ENCODE measurements around the gene CNIH2.
"Not testable (repeated sequence)": the region's sequence is repeated elsewhere in the genome, so short reads cannot be mapped to it uniquely, and the experiment has no call there.

CNIH2 gene

GRCh38 chr11:66277064-66277463, 911 bp upstream of the CNIH2 start:
- not testable (repeated sequence) for H3K4me3 Mint-ChIP-seq, H3K9me3 Mint-ChIP-seq, H3K27me3 Mint-ChIP-seq, DNase-seq
- Mint-ChIP-seq H3K4me1 (ENCODE audit: low read depth) (peaks cover 20% of the 10 kb centered on the region), H3K36me3 (ENCODE audit: low read depth) (peaks cover 49% of the 10 kb centered on the region), H3K27ac (peak overlapping the region; percentile 29)

DNA sequence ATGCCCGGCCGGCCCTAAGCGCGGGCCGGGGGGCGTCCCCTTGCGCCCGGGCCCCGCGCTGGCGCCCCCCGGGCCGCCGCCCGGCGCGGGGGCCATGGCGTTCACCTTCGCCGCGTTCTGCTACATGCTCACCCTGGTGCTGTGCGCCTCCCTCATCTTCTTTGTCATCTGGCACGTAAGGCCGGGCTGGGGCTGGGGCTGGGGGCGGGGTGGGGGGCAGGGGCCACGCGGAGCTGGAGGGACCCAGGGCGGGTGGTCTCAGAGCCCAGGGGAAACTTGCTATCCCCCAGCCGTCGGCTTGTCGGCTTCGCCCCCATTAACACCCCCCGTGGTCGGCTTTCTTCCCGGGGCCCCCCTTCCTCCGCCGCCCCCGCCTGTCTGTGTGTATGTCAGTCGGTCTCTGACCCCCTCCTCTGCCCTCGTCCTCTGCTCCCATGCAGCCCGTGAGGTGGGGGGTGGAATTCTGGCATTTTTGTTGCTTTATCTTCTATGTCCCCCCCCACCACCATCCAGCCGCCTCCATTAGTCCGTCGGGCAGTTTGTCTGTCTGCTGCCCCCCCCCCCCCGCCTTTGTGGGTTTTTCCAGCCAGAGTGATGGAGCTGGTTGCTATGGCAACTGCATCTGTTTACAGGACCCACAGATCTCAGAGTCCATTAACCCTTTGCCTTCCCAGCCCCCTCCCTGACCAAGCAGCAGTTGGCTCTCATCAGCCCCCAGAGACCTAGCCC, 552 bp downstream of the CNIH2 start:
- Mint-ChIP-seq H3K9me3 (no peaks in the 10 kb centered on the region), H3K4me3 (peak overlapping the region; percentile 50), H3K4me1 (ENCODE audit: low read depth) (peaks cover 27% of the 10 kb centered on the region), H3K27me3 (no peaks in the 10 kb centered on the region), H3K27ac (peak overlapping the region; percentile 52), H3K36me3 (ENCODE audit: low read depth) (peaks cover 41% of the 10 kb centered on the region)
- no peak for DNase-seq

GRCh38 chr11:66279092-66279734, 1.2 kb downstream of the CNIH2 start:
- Mint-ChIP-seq H3K4me1 (ENCODE audit: low read depth) (peaks cover 27% of the 10 kb centered on the region), H3K36me3 (ENCODE audit: low read depth) (peaks cover 39% of the 10 kb centered on the region), H3K27ac (peak overlapping the region; percentile 52), H3K9me3 (no peaks in the 10 kb centered on the region), H3K27me3 (no peaks in the 10 kb centered on the region), H3K4me3 (peak overlapping the region; percentile 50)
- DNase-seq = no peak

GRCh38 chr11:66280428-66280827, 2.5 kb downstream of the CNIH2 start:
- Mint-ChIP-seq H3K27ac (no peak overlapping the region), H3K4me1 (ENCODE audit: low read depth) (peaks cover 27% of the 10 kb centered on the region), H3K36me3 (ENCODE audit: low read depth) (peaks cover 39% of the 10 kb centered on the region), H3K4me3 (no peak overlapping the region), H3K9me3 (no peaks in the 10 kb centered on the region), H3K27me3 (no peaks in the 10 kb centered on the region)
- DNase-seq = no peak

GRCh38 chr11:66281001-66281400, 3.0 kb downstream of the CNIH2 start:
- peaks cover 37% of the 10 kb centered on the region for H3K36me3 Mint-ChIP-seq (ENCODE audit: low read depth)

DNA sequence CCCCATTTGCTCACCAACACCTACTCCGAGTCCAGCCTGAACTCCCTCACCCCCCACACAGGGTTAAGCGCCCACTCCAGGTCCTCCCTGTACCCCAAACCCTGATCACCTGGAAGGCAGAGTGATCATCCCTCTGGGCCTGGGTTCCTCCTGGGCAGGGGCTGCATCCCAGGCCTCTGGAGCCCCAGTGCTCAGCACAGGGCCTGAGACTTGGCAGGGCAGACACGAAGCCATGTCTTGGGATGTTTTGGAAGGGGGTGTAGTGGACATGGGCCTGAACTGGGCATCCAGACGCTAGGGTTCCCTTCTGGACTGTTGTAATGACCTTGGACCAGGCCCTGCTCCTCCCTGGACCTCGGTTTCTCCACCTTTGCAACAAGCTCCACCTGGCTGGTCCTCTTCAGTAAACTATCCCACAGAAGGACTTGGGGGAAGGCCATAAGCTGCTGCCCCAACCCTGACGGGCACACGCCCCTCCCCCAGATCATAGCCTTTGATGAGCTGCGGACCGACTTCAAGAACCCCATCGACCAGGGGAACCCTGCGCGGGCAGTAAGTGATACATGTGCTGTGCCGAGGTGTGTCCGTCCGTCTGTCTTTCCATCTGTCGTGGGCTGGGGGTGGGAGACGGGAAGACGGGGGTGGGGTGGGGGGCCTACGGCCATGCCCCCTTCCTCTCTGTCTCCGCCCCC, 3.9 kb downstream of the CNIH2 start:
- Mint-ChIP-seq H3K4me1 (ENCODE audit: low read depth) (peaks cover 34% of the 10 kb centered on the region), H3K36me3 (ENCODE audit: low read depth) (peaks cover 35% of the 10 kb centered on the region), H3K4me3 (no peak overlapping the region), H3K27ac (no peak overlapping the region), H3K27me3 (no peaks in the 10 kb centered on the region), H3K9me3 (no peaks in the 10 kb centered on the region)
- no peak for DNase-seq

More at GRCh38 chr11:66281001-66281400, 3.0 kb downstream of the CNIH2 start:
- H3K9me3 Mint-ChIP-seq = no peaks in the 10 kb centered on the region
- H3K27me3 Mint-ChIP-seq = no peaks in the 10 kb centered on the region
- H3K4me1 Mint-ChIP-seq (ENCODE audit: low read depth) = peaks cover 28% of the 10 kb centered on the region
- no peak for DNase-seq
- H3K4me3 Mint-ChIP-seq = no peak overlapping the region
- H3K27ac Mint-ChIP-seq = no peak overlapping the region

DNA sequence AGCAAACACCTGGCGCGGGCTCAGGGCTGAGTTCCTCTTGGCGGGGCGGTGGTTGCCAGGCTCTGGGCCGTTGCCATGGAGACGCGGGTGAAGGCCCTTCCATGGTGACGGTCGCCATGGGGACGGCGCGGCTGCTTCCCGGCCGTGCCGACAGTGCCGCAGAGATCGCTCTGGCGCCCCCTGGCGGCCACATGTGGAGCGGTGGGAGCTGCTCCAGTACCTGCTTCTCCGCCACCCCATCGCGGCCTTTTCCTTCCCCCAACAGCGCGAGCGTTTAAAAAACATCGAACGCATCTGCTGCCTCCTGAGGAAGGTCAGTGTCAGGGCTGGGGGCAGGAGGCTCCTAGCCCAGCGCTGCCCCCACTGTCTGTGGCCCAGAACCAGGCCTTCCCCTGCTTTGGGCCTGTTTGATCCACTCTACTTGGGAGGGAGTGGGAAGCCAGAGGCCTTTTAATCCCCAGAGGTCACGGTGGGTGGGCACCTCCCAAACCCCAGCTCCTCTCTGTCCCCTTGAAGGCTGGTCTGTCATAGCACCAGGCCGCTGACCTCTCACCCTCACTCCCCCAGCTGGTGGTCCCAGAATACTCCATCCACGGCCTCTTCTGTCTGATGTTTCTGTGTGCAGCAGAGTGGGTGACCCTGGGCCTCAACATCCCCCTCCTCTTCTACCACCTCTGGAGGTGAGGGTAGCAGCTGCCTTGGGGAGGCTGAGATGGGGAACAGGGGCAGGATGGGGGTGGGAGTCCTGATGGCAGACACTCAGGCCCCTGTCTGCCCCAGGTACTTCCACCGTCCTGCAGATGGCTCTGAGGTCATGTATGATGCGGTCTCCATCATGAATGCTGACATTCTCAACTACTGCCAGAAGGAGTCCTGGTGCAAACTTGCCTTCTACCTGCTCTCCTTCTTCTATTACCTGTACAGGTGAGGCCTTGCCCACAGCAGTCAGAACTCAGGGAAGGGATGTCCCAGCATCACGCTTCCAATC, 4.8 kb downstream of the CNIH2 start:
- Mint-ChIP-seq H3K27ac (peak overlapping the region; percentile 86), H3K4me3 (peak overlapping the region; percentile 18), H3K36me3 (ENCODE audit: low read depth) (peaks cover 35% of the 10 kb centered on the region), H3K27me3 (no peaks in the 10 kb centered on the region), H3K4me1 (ENCODE audit: low read depth) (peaks cover 38% of the 10 kb centered on the region), H3K9me3 (no peaks in the 10 kb centered on the region)
- peak; percentile 98 for DNase-seq

DNA sequence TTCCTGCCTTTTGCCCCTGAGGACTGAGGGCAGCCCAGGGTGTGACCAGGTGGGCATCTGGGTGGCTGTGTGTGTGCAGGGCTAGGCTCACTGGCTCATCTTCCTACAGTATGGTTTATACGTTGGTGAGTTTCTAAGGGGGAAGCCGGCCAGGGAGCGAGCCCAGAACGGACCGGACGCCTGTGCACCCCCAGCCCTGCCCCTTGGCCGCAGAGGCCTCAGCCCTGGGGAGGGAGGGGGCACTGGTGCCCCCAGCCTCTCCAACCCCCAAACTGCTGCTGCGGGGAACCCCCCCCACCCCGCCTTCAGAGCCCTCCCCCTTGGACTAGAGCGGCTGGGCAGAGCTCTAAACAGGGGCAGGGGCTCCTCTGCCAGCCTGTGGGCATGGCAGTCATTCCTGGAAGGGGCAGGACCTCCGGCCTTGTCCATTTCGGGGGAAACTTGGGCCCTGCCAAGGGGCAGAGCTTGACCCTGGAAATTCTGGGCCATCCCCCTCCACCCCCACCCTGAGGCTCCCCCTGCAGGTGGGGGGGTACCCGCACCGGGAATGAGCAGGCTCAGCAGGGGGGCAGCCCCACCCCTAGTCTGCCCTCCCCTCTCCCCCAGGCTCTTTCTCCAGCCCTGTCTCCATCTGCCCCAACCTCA, 5.6 kb downstream of the CNIH2 start:
- H3K4me3 Mint-ChIP-seq = no peak overlapping the region
- H3K4me1 Mint-ChIP-seq (ENCODE audit: low read depth) = peaks cover 42% of the 10 kb centered on the region
- H3K36me3 Mint-ChIP-seq (ENCODE audit: low read depth) = peaks cover 40% of the 10 kb centered on the region
- no peaks in the 10 kb centered on the region for H3K9me3 Mint-ChIP-seq
- no peaks in the 10 kb centered on the region for H3K27me3 Mint-ChIP-seq
- peak overlapping the region; percentile 86 for H3K27ac Mint-ChIP-seq
- DNase-seq = no peak

DNA sequence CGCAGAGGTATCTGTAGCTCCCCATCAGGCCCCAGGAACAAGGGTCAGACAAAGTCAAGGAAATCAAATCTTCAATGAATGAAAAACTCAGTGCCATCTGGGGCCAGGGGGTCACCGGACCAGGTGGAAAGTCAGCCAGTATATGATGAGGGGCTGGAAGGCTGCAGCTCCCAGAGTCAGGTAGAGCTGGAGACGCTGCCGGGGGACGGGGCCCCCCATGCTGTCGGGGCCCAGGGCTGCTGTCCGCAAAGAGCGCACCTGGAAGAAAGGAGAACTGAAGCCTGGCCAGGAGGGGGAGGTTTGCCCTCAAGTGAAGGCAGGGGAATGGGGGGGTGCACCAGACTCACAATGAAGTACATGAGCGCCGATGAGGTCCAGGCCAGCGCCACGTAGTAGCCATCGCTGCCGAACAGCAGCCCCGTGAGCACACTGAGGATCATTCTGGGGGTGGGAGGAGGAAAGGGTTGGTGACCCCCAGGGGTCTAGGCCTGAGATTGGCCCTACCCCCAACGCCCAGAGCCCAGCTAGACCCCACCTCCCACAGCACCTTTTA, 6.6 kb downstream of the CNIH2 start:
- no peak overlapping the region for H3K27ac Mint-ChIP-seq
- H3K27me3 Mint-ChIP-seq = no peaks in the 10 kb centered on the region
- H3K4me3 Mint-ChIP-seq = no peak overlapping the region
- peaks cover 40% of the 10 kb centered on the region for H3K36me3 Mint-ChIP-seq (ENCODE audit: low read depth)
- no peak for DNase-seq
- peaks cover 40% of the 10 kb centered on the region for H3K4me1 Mint-ChIP-seq (ENCODE audit: low read depth)
- H3K9me3 Mint-ChIP-seq = no peaks in the 10 kb centered on the region

DNA sequence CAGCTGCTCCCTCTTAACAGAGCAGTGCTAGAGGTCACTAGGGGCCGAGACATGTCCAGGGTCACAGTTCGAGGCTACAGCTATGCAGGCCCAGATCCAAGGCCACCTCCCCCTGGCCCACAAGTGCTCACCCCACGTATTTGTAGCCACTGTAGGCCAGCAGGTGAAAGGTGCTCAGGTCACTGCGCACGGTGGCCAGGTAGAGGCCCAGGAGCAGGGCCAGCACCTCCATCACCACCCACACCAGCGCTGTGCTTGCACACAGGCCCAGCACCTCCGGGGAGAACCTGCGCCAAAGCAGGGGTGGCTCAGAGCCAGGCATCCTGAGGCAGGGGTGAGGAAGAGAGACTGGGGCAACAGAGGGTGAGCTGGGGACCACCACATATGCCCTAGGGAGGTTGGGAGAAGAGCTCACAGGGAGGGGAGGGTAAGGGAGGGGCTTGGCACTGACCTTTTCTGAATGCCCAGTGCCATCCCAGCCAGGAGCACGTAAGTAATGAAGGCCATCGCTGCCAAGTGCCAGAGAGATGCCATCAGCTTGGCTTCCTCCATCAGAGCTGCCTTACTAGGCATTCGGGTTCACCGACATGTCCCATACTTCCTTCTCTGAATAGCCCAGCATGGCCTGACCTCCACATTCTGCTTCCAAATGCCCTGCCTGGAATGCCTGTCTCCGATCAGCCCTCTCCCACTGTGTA, 7.4 kb downstream of the CNIH2 start:
- Mint-ChIP-seq H3K27ac (no peak overlapping the region), H3K9me3 (no peaks in the 10 kb centered on the region), H3K27me3 (no peaks in the 10 kb centered on the region), H3K36me3 (ENCODE audit: low read depth) (peaks cover 40% of the 10 kb centered on the region), H3K4me3 (no peak overlapping the region), H3K4me1 (ENCODE audit: low read depth) (peaks cover 47% of the 10 kb centered on the region)
- DNase-seq = no peak

- H3K27ac Mint-ChIP-seq = peak overlapping the region; percentile 22
Observed at GRCh38 chr11:66286699-66287098, 8.7 kb downstream of the CNIH2 start.

GRCh38 chr11:66287211-66287888, 9.4 kb downstream of the CNIH2 start:
- Mint-ChIP-seq H3K27ac (peak overlapping the region; percentile 77), H3K36me3 (ENCODE audit: low read depth) (peaks cover 40% of the 10 kb centered on the region), H3K27me3 (peaks cover 8% of the 10 kb centered on the region), H3K4me3 (peak overlapping the region; percentile 93), H3K4me1 (ENCODE audit: low read depth) (peaks cover 45% of the 10 kb centered on the region), H3K9me3 (no peaks in the 10 kb centered on the region)
- no peak for DNase-seq

More at GRCh38 chr11:66286699-66287098, 8.7 kb downstream of the CNIH2 start:
- Mint-ChIP-seq H3K4me3 (peak overlapping the region; percentile 93), H3K9me3 (no peaks in the 10 kb centered on the region), H3K4me1 (ENCODE audit: low read depth) (peaks cover 50% of the 10 kb centered on the region), H3K27me3 (peaks cover 8% of the 10 kb centered on the region), H3K36me3 (ENCODE audit: low read depth) (peaks cover 40% of the 10 kb centered on the region)
- no peak for DNase-seq

All from activated T-cell treated with anti-CD3 and anti-CD28 coated beads, Interleukin-2, amount 50 U/mL, for 24 hours (primary cell).